ENCODE data around the gene PTPRR. TPM values are rescaled to one million over a fixed set of nuclear protein-coding genes. Genes with fewer than 3 reads are reported as not detected.

The PTPRR gene
- total and polyA plus RNA-seq, 2 of the 13 experiments (the other 11 are each of a cell fraction or from before 2014, with no cell fraction given) = not detected

- POLR2A ChIA-PET = no interaction called here
- no peaks in the 10 kb centered on the region for H4K20me1 ChIP-seq (ENCODE audit: insufficient read depth, low read length)
- FAIRE-seq = no peak
- no peaks in the 10 kb centered on the region for H3K9me3 ChIP-seq (ENCODE audit: low read length)
- H3K4me2 ChIP-seq (ENCODE audit: low read depth, low read length) = no peak overlapping the region
- 2% methylated on average over 4 of the region's 4 CpGs for WGBS (ENCODE audit: low lambda C conversion rate)
- H3K9ac ChIP-seq (ENCODE audit: insufficient read depth, low read depth, low read length) = no peak overlapping the region
- DNase-seq (ENCODE audit: low spot score) = no peak
- intact Hi-C loops (cut with micrococcal nuclease; ENCODE audit: unreplicated experiment) (no loop called here), in situ Hi-C loops (cut with HindIII; ENCODE audit: extremely low pct_ligation_motif_present, low pct_unique_long_range_greater_than_20kb) (no loop called here)
- no peak for TF ChIP-seq SPEN (CRISPR knock-in tag; IDR thresholded peaks at IDR 0.05; ENCODE audit: low read depth)
- TF ChIP-seq RFX3 (CRISPR knock-in tag; IDR thresholded peaks at IDR 0.05) = no peak
- TF ChIP-seq ARID2 (CRISPR knock-in tag; IDR thresholded peaks at IDR 0.05; ENCODE audit: borderline replicate concordance) = no peak
- no peak for TF ChIP-seq STAT6 (CRISPR knock-in tag; IDR thresholded peaks at IDR 0.05; ENCODE audit: borderline replicate concordance)
- TF ChIP-seq ZNF674 (CRISPR knock-in tag; IDR thresholded peaks at IDR 0.05; ENCODE audit: low read depth) = no peak
- TF ChIP-seq ZC3H13 (CRISPR knock-in tag; IDR thresholded peaks at IDR 0.05) = no peak
- no peak for TF ChIP-seq SAP130 (CRISPR knock-in tag; IDR thresholded peaks at IDR 0.05; ENCODE audit: low read depth)
- TF ChIP-seq ZNF124 (CRISPR knock-in tag; IDR thresholded peaks at IDR 0.05) = no peak
- TF ChIP-seq MAFG (CRISPR knock-in tag; IDR thresholded peaks at IDR 0.05) = no peak
- peaks cover 4 to 13% of the 10 kb centered on the region in 2 experiments for H3K27me3 ChIP-seq (ENCODE audit: control insufficient read depth in 1 of 2, insufficient read depth in 2 of 2, low read length in 2 of 2)
- ATAC-seq = no peak
- H2AFZ ChIP-seq (ENCODE audit: low read length) = no peak overlapping the region
- no TSS peak for BruUV-seq (replicated peaks)
- no peaks in the 10 kb centered on the region for H3K36me3 ChIP-seq (replicated peaks in 1 of 2; ENCODE audit: control insufficient read depth in 1 of 2, insufficient read depth in 2 of 2, low read length in 2 of 2)
- H3K79me2 ChIP-seq (ENCODE audit: insufficient read depth, low read length) = no peaks in the 10 kb centered on the region
- CTCF ChIA-PET (ENCODE audit: low intra/inter-chr PET ratio, low total read pairs) = no interaction called here
- H3K4me3 ChIP-seq (replicated peaks in 1 of 3; ENCODE audit: insufficient read depth in 1 of 3, low read depth in 2 of 3, low read length in 3 of 3) = no peak overlapping the region
- H3K4me1 ChIP-seq (ENCODE audit: insufficient read depth, low read length) = no peaks in the 10 kb centered on the region
- no peak overlapping the region for H3K27ac ChIP-seq (ENCODE audit: extremely low read length, insufficient read depth, low read length)
Observed at GRCh38 chr12:70604662-70605061, 315.9 kb downstream of the PTPRR start.

Measured in HepG2 (cell line).